Pancreas (tissue), 10 donors: Measurements from ENCODE around the gene RAD9A. TPM values are rescaled to one million over a fixed set of nuclear protein-coding genes. Genes with fewer than 3 reads are reported as not detected.

Experiments used
- ATAC-seq, 4 donors: fragments of 200-7000 bp; cut with Tn5 transposase; one replicate each; pipeline versions ENCODE4 v1.8.0 to v1.9.1; 2020; ENCODE audit warnings: mild to moderate bottlenecking in 4 of 4, moderate library complexity in 4 of 4
- DNase-seq, 6 donors: peaks; one replicate each; pipeline ENCODE4 v3.0.0-alpha.2; 2020
- FAIRE-seq: peaks from 2 replicates; lab custom pipeline; 2012; peaks lifted over from hg19 to GRCh38; lab: Jason Lieb, UNC
- H3K27ac ChIP-seq, 4 donors: fragments of 200-600 bp; sonication (generic); 1 replicate in 3 of 4; 2 replicates in 1 of 4; pipeline versions ENCODE4 v1.5.0 to v1.8.0; 2020
- H3K27me3 ChIP-seq, 4 donors: fragments of 200-600 bp; one replicate each; pipeline ENCODE4 v1.8.0; 2021
- H3K36me3 ChIP-seq, 3 donors: fragments of 200-600 bp; sonication (generic) in 1 of 3; one replicate each; pipeline versions ENCODE4 v1.5.0 to v1.8.0; 2020 to 2021
- H3K4me1 ChIP-seq, 3 donors: fragments of 200-600 bp; one replicate each; pipeline ENCODE4 v1.8.0; 2021
- H3K4me3 ChIP-seq, 4 donors: fragments of 200-600 bp; sonication (generic) in 2 of 4; one replicate each; pipeline versions ENCODE4 v1.5.0 to v1.8.0; 2020 to 2021
- H3K9me3 ChIP-seq, 4 donors: fragments of 200-600 bp; one replicate each; pipeline ENCODE4 v1.8.0; 2021
- CTCF ChIP-seq, 4 donors: fragments of 200-600 bp; sonication (generic) in 3 of 4; IDR thresholded peaks; one replicate each; pipeline versions ENCODE4 v1.5.0 to v1.8.0; 2021; ENCODE audit warnings: antibody characterized with exemption in 4 of 4
- WGBS, 2 donors: extraction: QIAGEN DNeasy Blood & Tissue Kit; methylation state at CpG; one replicate each; pipeline ENCODE4 v1.1.7; 2013; 5-methylcytosine and 5-hydroxymethylcytosine counted together
- intact Hi-C, 3 donors: fragments of 100-400 bp; cut with DNase I; formaldehyde crosslinking; loops; one replicate each; pipeline versions ENCODE4 v1.11.1 to v1.14.2; 2022
- polyA plus RNA-seq, 2 donors: library from polyadenylated mRNA; stranded (reverse); fragments of 200-250 nt; gene quantifications; one replicate each; pipeline ENCODE4 v1.2.3, GENCODE V29; 2013
- total RNA-seq, 6 donors: library from RNA; stranded (reverse); fragmentation: NEBNext Ultra II Directional in 4 of 6; extraction: Animal tissue kit (Norgen Biotek cat#: 25700) in 4 of 6; gene quantifications; one replicate each; pipeline versions ENCODE4 v1.2.1 to v1.2.4, GENCODE V29; 2021 to 2023
- donor health status: healthy with polysubstance abuse.
- donor health status: DM: no; HTN: no; CAD: no; lungs with moderate emphysema.
- donor health status: DM: no; HTN: no; CAD: no.
- donor health status: control.
- donor health status: control.
- donor health status: Bipolar disorder and iron deficiency.
- donor health status: DM: yes; HTN: yes; CAD: no.
- donor health status: DM: no; HTN: no; CAD: no.
- donor health status: DM: no; HTN: no; CAD: no.
- donor health status: DM: yes; HTN: yes; CAD: no.

Gene RAD9A
- total and polyA plus RNA-seq, 8 donors, result 9.4 to 45.2 (median 15.0) TPM

- Histone ChIP-seq H3K4me3 (no peak overlapping the region), H3K27ac (no peak overlapping the region), H3K27me3 (no peaks in the 10 kb centered on the region), H3K36me3 (peaks cover 0 to 14% (median 14%) of the 10 kb centered on the region in 3 donors), H3K4me1 (no peaks in the 10 kb centered on the region), H3K9me3 (no peaks in the 10 kb centered on the region)
- WGBS, 2 donors, result 63 to 65% methylated on average over 6 of the region's 6 CpGs
- ATAC-seq (peak in 1 of 4 donors; percentile 23), DNase-seq (peak in 1 of 6 donors; percentile 48), FAIRE-seq (no peak)
- intact Hi-C loops, result loop anchor here in 1 of 3 donors (10.0 kb wide), 1 partner anchor 58 kb away; no protein-coding TSS in a partner anchor
- no peak for TF ChIP-seq CTCF (IDR thresholded peaks at IDR 0.05)
These were observed 44.8 kb downstream of the RAD9A start for GRCh38 chr11:67436459-67437081.

GRCh38 chr11:67437082-67437808, 45.5 kb downstream of the RAD9A start, which contains the start of gene PTPRCAP:
Gene PTPRCAP, minus strand, starts transcription at chr11:67437682. Its CDS starts 63 bp downstream, at chr11:67437619.
- Histone ChIP-seq H3K27me3 (no peaks in the 10 kb centered on the region), H3K36me3 (peaks cover 0 to 14% (median 11%) of the 10 kb centered on the region in 3 donors), H3K4me1 (peaks cover 0 to 3% (median 1%) of the 10 kb centered on the region in 3 donors), H3K4me3 (peak within 1 kb of the TSS in 1 of 4 donors; percentile 12), H3K9me3 (no peaks in the 10 kb centered on the region), H3K27ac (no peak within 1 kb of the TSS)
- DNase-seq, result peak in 3 of 6 donors; percentile 40 to 74 (median 55)
- TF ChIP-seq CTCF (IDR thresholded peaks at IDR 0.05), result no peak
- peak in 2 of 4 donors; percentile 10 to 12 for ATAC-seq
- intact Hi-C loops, result loop anchor here in 1 of 3 donors (10.0 kb wide), 1 partner anchor 58 kb away; no protein-coding TSS in a partner anchor
- no peak for FAIRE-seq
- WGBS, 2 donors, result 85 to 87% methylated on average over 21 to 26 of the region's 26 CpGs

DNA sequence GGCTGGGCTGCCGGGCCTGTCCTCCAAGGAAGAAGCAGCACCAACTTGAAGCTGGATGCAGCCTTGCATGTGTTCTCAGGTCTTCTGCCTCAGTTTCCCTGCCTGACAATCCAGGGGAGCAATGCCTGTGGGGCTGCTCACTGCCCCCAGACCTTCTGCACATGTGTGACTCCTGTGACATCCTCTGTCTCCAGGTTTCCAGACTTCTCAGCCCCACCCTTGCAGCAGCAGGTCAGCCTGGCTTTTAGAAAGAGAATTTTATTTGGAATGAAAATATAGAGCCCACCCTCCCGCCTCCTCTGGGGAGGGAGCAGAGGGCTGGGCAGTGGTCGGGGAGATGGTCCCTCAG, 46.0 kb downstream of the RAD9A start:
- no peak overlapping the region for H3K27ac ChIP-seq
- H3K27me3 ChIP-seq, result no peaks in the 10 kb centered on the region
- DNase-seq, result no peak
- peaks cover 0 to 7% (median 5%) of the 10 kb centered on the region in 3 donors for H3K4me1 ChIP-seq
- TF ChIP-seq CTCF (IDR thresholded peaks at IDR 0.05), result no peak
- peaks cover 0 to 13% (median 10%) of the 10 kb centered on the region in 3 donors for H3K36me3 ChIP-seq
- intact Hi-C loops, result loop anchor here in 1 of 3 donors (10.0 kb wide), 1 partner anchor 57 kb away; no protein-coding TSS in a partner anchor
- H3K4me3 ChIP-seq, result peak overlapping the region in 1 of 4 donors; percentile 12
- WGBS, 2 donors, result 79 to 81% methylated on average over 3 of the region's 3 CpGs
- H3K9me3 ChIP-seq, result no peaks in the 10 kb centered on the region
- no peak for FAIRE-seq
- no peak for ATAC-seq

DNA sequence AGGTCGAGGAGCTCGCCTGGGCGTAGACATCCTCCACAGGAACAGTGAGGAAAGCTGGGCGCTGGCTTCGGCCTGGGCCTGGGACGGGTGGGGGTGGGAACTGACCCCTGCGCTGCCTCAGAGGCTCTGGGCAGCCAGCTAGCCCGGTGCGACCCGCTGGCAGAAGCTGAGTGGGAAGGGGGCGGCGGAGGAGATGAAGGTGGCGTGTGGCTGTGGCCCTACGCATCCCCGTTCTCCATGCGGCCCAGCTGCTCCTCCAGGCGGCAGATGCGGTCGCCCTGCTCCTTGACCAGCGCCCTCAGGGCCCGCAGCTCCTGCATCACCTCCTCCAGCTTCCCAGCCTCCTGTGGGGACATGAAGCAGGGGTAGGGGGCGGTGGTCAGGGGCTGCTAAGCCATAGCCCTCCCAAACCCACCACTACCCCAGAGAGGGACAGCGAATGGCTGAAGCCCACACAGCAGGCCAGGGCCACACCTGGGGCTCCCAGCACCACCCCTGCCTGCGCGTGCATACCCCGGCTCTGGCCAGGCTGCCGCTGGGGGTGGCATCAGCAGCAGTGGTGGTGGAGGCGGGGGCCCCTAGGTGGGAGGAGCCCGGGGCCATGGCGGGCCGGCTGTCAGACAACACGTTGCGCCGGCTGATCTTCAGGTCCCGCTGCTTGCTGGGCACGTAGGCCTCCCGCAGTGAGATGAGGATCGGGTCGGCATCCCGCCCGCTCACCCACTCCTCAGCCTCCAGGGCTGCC, 46.5 kb downstream of the RAD9A start:
- FAIRE-seq (no peak), ATAC-seq (no peak), DNase-seq (peak in 3 of 6 donors; percentile 51 to 80 (median 56))

More for the DNA sequence above, 46.5 kb downstream of the RAD9A start:
- H3K27ac ChIP-seq, result no peak overlapping the region
- H3K27me3 ChIP-seq, result no peaks in the 10 kb centered on the region
- peak overlapping the region in 1 of 4 donors; percentile 12 for H3K4me3 ChIP-seq
- peaks cover 0 to 7% (median 5%) of the 10 kb centered on the region in 3 donors for H3K4me1 ChIP-seq
- intact Hi-C loops, result loop anchor here in 1 of 3 donors (10.0 kb wide), 1 partner anchor 56 kb away; no protein-coding TSS in a partner anchor
- peaks cover 0 to 8% (median 5%) of the 10 kb centered on the region in 3 donors for H3K36me3 ChIP-seq
- WGBS, 2 donors, result 84 to 86% methylated on average over 40 to 41 of the region's 41 CpGs
- TF ChIP-seq CTCF (IDR thresholded peaks at IDR 0.05), result no peak
- H3K9me3 ChIP-seq, result no peaks in the 10 kb centered on the region
